Kidney (tissue), 14 donors: ENCODE data around the gene STAT6. TPM values are rescaled to one million over a fixed set of nuclear protein-coding genes. Genes with fewer than 3 reads are reported as not detected.

Source experiments
- DNase-seq, 5 donors: peaks; one replicate each; pipeline ENCODE4 v3.0.0-alpha.2; 2013 to 2020
- FAIRE-seq: peaks from 2 replicates; lab custom pipeline; 2012; peaks lifted over from hg19 to GRCh38; lab: Jason Lieb, UNC
- H3K27ac ChIP-seq, 2 donors: one replicate each; pipeline ENCODE4 v1.7.0; 2013; ENCODE audit warnings: low read depth in 2 of 2, low read length in 2 of 2, inconsistent platforms in 1 of 2
- H3K27me3 ChIP-seq: one replicate; pipeline ENCODE4 v1.7.1; 2013; ENCODE audit warnings: low read length, inconsistent platforms; ENCODE audit not compliant: control insufficient read depth, insufficient read depth
- H3K36me3 ChIP-seq, 3 donors: one replicate each; pipeline versions ENCODE4 v1.7.0 to v1.7.1; 2013; ENCODE audit warnings: low read length in 3 of 3, control low read depth in 1 of 3, inconsistent platforms in 1 of 3; ENCODE audit not compliant: insufficient read depth in 3 of 3, control insufficient read depth in 2 of 3
- H3K4me1 ChIP-seq, 3 donors: one replicate each; pipeline versions ENCODE4 v1.7.0 to v1.7.1; 2013; ENCODE audit warnings: low read length in 3 of 3, inconsistent platforms in 1 of 3, low read depth in 1 of 3; ENCODE audit not compliant: control insufficient read depth in 2 of 3, insufficient read depth in 2 of 3
- H3K4me3 ChIP-seq, 3 donors: one replicate each; pipeline versions ENCODE4 v1.7.0 to v1.8.1; 2013; ENCODE audit warnings: low read length in 3 of 3, control low read depth in 1 of 3, inconsistent platforms in 1 of 3
- H3K9ac ChIP-seq, 3 donors: one replicate each; pipeline versions ENCODE4 v1.7.0 to v1.7.1; 2013; ENCODE audit warnings: low read length in 3 of 3, control low read depth in 1 of 3, inconsistent platforms in 1 of 3
- H3K9me3 ChIP-seq, 3 donors: one replicate each; pipeline versions ENCODE4 v1.7.0 to v1.7.1; 2013; ENCODE audit warnings: low read length in 3 of 3, control low read depth in 1 of 3, inconsistent platforms in 1 of 3; ENCODE audit not compliant: control insufficient read depth in 2 of 3, insufficient read depth in 1 of 3
- intact Hi-C: fragments of 100-400 bp; cut with DNase I; formaldehyde crosslinking; loops from one replicate; pipeline ENCODE4 v1.11.1; 2022
- polyA plus RNA-seq: library from polyadenylated mRNA; stranded (reverse); fragments of 350-450 nt; fragmentation: Illumina TruSeq; extraction: RNeasy Lipid Tissue Mini Kit (QIAGEN cat#74804); gene quantifications from one replicate; pipeline ENCODE4 v1.2.3, GENCODE V29; 2014; ENCODE audit warnings: low read depth, low replicate concordance; ENCODE audit not compliant: insufficient read depth
- total RNA-seq: library from RNA; stranded (reverse); fragmentation: NEBNext Ultra II Directional; extraction: Animal tissue kit (Norgen Biotek cat#: 25700); gene quantifications from one replicate; pipeline ENCODE4 v1.2.1, GENCODE V29; 2021
- TF ChIP-seq, protein P1 (sequence below): IDR thresholded peaks from 3 replicates; pipeline ENCODE4 v1.5.1; 2012; ENCODE audit warnings: mild to moderate bottlenecking, moderate library complexity, borderline replicate concordance; ENCODE audit not compliant: insufficient read depth; ENCODE audit errors: extremely low read depth
- donor health status: control.
- donor health status: control.
- donor health status: control.
- donor health status: control.
- donor health status: control.
- donor health status: DM: yes; HTN: yes; CAD: no.
- donor health status: Normal renal cell carcinoma (clear cell type).

The STAT6 gene
- total and polyA plus RNA-seq, 2 donors from 2014 or later = 74.8 to 232 TPM

DNA sequence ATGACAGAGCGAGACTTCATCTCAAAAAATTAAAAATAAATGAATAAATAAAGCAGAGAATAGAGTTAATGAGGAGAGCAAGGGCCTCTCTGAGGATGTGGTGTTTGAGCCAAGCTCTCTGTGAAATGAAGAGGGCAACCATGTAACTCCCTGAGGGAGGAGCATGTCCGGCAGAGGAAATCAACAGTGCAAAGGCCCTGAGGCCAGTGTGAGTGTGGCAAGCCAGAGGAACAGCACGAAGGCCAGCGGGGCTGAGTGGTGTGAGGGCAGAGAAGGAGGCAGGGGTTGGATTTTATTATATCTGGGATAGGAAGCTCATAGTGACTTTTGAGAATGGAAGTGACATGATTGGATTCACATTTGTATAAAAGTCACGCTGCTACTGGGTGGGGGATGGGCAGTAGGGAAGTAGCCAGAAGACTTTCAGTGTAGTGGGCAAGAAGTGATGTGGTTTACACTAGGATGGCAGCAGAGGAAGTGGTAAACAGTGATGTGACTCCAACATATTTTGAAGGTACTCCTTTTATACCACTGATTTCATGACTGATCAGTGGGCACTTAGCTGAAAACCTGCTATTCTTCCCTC, 46.5 kb upstream of the STAT6 start:
- H3K27me3 ChIP-seq = no peaks in the 10 kb centered on the region
- TF ChIP-seq, protein P1, sequence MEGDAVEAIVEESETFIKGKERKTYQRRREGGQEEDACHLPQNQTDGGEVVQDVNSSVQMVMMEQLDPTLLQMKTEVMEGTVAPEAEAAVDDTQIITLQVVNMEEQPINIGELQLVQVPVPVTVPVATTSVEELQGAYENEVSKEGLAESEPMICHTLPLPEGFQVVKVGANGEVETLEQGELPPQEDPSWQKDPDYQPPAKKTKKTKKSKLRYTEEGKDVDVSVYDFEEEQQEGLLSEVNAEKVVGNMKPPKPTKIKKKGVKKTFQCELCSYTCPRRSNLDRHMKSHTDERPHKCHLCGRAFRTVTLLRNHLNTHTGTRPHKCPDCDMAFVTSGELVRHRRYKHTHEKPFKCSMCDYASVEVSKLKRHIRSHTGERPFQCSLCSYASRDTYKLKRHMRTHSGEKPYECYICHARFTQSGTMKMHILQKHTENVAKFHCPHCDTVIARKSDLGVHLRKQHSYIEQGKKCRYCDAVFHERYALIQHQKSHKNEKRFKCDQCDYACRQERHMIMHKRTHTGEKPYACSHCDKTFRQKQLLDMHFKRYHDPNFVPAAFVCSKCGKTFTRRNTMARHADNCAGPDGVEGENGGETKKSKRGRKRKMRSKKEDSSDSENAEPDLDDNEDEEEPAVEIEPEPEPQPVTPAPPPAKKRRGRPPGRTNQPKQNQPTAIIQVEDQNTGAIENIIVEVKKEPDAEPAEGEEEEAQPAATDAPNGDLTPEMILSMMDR = no peak
- no peak overlapping the region for H3K4me3 ChIP-seq
- no peak for FAIRE-seq
- no peak for DNase-seq
- H3K9me3 ChIP-seq = no peaks in the 10 kb centered on the region
- no peak overlapping the region for H3K9ac ChIP-seq
- peaks cover 2 to 38% (median 19%) of the 10 kb centered on the region in 3 donors for H3K36me3 ChIP-seq
- no peak overlapping the region for H3K27ac ChIP-seq
- intact Hi-C loops = no loop called here
- H3K4me1 ChIP-seq = peaks cover 0 to 6% (median 0%) of the 10 kb centered on the region in 3 donors

DNA sequence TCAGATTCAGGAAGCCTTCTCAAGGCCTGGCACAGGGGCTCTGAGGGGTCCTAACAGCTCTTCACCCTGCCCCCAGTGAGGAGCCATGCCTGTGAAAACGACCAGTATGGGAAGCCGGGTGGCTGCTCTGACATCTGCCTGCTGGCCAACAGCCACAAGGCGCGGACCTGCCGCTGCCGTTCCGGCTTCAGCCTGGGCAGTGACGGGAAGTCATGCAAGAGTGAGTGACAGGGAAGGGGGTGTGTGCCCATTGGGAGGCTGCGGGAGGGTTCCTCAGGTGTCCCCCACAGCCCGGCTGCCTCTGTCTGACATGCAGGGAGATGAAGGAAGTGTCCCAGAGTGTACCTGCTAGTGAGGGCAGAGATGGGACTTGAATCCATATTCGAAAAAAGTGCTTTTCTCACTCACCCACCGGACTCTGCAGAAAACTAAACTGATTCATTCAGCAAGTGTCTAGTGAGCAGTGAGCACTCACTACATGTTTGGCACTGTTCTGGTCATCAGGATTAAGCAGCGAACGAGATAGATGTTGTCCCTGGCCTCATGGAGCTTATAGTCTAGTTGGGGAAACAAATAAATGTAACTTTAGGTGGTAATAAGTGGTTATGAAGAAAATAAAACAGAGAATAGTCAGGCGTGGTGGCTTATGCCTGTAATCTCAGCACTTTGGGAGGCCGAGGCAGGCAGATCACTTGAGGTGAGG, 45.7 kb upstream of the STAT6 start:
- H3K27ac ChIP-seq = no peak overlapping the region
- H3K27me3 ChIP-seq = no peaks in the 10 kb centered on the region
- intact Hi-C loops = no loop called here
- H3K36me3 ChIP-seq = peaks cover 0 to 30% (median 18%) of the 10 kb centered on the region in 3 donors
- no peak overlapping the region for H3K9ac ChIP-seq
- FAIRE-seq (no peak), DNase-seq (no peak)
- H3K4me3 ChIP-seq = no peak overlapping the region
- H3K9me3 ChIP-seq = no peaks in the 10 kb centered on the region
- TF ChIP-seq, protein P1 = no peak
- H3K4me1 ChIP-seq = peaks cover 0 to 10% (median 0%) of the 10 kb centered on the region in 3 donors

DNA sequence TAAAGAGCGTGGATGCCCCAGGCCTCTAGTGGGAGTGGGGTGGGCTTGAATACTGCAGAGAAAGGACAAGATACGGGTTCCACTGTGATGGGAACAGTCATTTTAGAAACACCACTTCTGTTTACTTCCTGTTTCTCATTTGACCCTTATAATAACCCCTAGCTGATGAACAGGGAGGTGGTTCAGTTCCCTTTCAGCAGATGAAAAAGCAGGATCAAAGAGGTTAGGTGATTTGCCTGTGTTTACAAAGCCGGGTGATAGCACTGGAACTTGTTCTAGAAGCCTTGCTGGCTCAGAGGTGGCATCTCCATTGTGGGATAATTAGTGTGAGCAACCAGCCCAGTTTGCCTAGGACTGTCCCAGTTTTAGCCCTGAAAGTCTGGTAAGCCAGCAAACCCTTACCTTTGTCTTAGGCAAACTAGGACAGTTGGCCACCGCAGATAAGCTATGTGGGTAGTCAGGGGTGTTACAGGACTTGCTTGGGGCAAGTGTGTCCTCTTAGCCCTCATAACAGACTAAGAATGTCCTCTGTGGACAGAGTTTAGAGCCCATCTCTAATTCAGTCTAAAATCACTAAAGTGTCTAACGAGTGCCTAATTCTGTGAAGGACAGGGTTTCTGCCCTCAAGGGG, 43.8 kb upstream of the STAT6 start:
- Histone ChIP-seq H3K9me3 (no peaks in the 10 kb centered on the region), H3K9ac (no peak overlapping the region), H3K4me1 (peaks cover 0 to 10% (median 0%) of the 10 kb centered on the region in 3 donors), H3K27ac (no peak overlapping the region), H3K4me3 (no peak overlapping the region), H3K27me3 (no peaks in the 10 kb centered on the region), H3K36me3 (peaks cover 0 to 23% (median 5%) of the 10 kb centered on the region in 3 donors)
- FAIRE-seq (no peak), DNase-seq (no peak)
- TF ChIP-seq, protein P1 = no peak
- intact Hi-C loops = no loop called here
